HCT116 (cell line): Measurements from ENCODE around the gene SYNGR1. TPM values are rescaled to one million over a fixed set of nuclear protein-coding genes. Genes with fewer than 3 reads are reported as not detected.
A peak's percentile ranks its signal among the peaks of the same experiment; 100 is the strongest.

Experiments used
- ATAC-seq: fragments of 200-7000 bp; cut with Tn5 transposase; 2 replicates; pipeline ENCODE4 v1.9.1; 2020; ENCODE audit warnings: mild to moderate bottlenecking, moderate library complexity
- BruUV-seq: library from RNA; stranded (reverse); fragments of 400-500 nt; replicated peaks from 2 replicates; lab custom pipeline; 2021; lab: Mats Ljungman, UMichigan
- CTCF ChIA-PET: fragments of 300-600 bp; sonication (Branson Sonifier 250); formaldehyde crosslinking; loops from one replicate; lab custom pipeline; 2021; ENCODE audit warnings: antibody characterized with exemption; lab: Charles Lee
- POLR2A ChIA-PET: fragments of 300-600, 350-600 bp; sonication (Branson Sonifier 250); formaldehyde crosslinking; loops from one replicate; lab custom pipeline; 2021; ENCODE audit warnings: antibody characterized with exemption; lab: Charles Lee
- RAD21 ChIA-PET, 2 experiments: fragments of 300-600 bp; sonication (Branson Sonifier 250); formaldehyde crosslinking; loops; one replicate each; lab custom pipeline; 2023; ENCODE audit warnings: low total read pairs in 2 of 2; ENCODE audit not compliant: uncharacterized antibody in 2 of 2, unreplicated experiment in 2 of 2, low non-redundant PET in 1 of 2; lab: Charles Lee
- DNase-seq: peaks from one replicate; pipeline ENCODE4 v3.0.0-alpha.2; 2010; ENCODE audit warnings: low read depth, low spot score
- H2AFZ ChIP-seq: fragments of 200-600 bp; shearing (Covaris generic), sonication (generic); 2 replicates; pipeline ENCODE4 v1.6.1; 2017; ENCODE audit warnings: low read depth, mixed run types, mixed read lengths, antibody characterized with exemption, low read length; ENCODE audit not compliant: poor library complexity, severe bottlenecking
- H3K27ac ChIP-seq: 2 replicates; pipeline ENCODE4 v1.5.1; 2012; ENCODE audit warnings: low read depth, low read length
- H3K27me3 ChIP-seq: fragments of 200-600 bp; sonication (generic); 2 replicates; pipeline ENCODE4 v1.6.1; 2016; ENCODE audit warnings: mixed run types, low read length, mixed read lengths; ENCODE audit not compliant: insufficient read depth
- H3K36me3 ChIP-seq, 2 experiments: fragments of 200-500 bp in 1 of 2; fragments of 200-600 bp in 1 of 2; sonication (Bioruptor generic) in 1 of 2; sonication (generic) in 1 of 2; 2 replicates each; pipeline versions ENCODE4 v1.5.1 to v1.6.1; 2014 to 2016; ENCODE audit warnings: low read length in 2 of 2, inconsistent platforms in 1 of 2, mixed read lengths in 1 of 2, mixed run types in 1 of 2; ENCODE audit not compliant: insufficient read depth in 2 of 2, control insufficient read depth in 1 of 2
- H3K4me1 ChIP-seq, 2 experiments: fragments of 200-600 bp in 1 of 2; sonication (generic) in 1 of 2; 2 replicates each; pipeline versions ENCODE4 v1.5.1 to v1.6.1; 2012 to 2017; ENCODE audit warnings: low read length in 2 of 2, inconsistent platforms in 1 of 2, mild to moderate bottlenecking in 1 of 2, mixed read lengths in 1 of 2, mixed run types in 1 of 2, moderate library complexity in 1 of 2; ENCODE audit not compliant: insufficient read depth in 2 of 2, control insufficient read depth in 1 of 2
- H3K4me2 ChIP-seq: fragments of 200-600 bp; sonication (generic); 2 replicates; pipeline ENCODE4 v1.6.1; 2017; ENCODE audit warnings: mixed run types, low read length, mixed read lengths
- H3K4me3 ChIP-seq, 2 experiments: fragments of 200-600 bp in 1 of 2; sonication (generic) in 1 of 2; replicated peaks in 1 of 2; 2 replicates each; pipeline ENCODE4 v1.5.1; 2011 to 2016; ENCODE audit warnings: low read length in 2 of 2, control low read depth in 1 of 2, low read depth in 1 of 2, mild to moderate bottlenecking in 1 of 2, mixed read lengths in 1 of 2, mixed run types in 1 of 2
- H3K79me2 ChIP-seq: fragments of 200-600 bp; sonication (generic); 2 replicates; pipeline ENCODE4 v1.6.1; 2017; ENCODE audit warnings: mild to moderate bottlenecking, mixed run types, low read length, moderate library complexity, mixed read lengths; ENCODE audit not compliant: insufficient read depth
- H3K9ac ChIP-seq: fragments of 200-600 bp; sonication (generic); 2 replicates; pipeline ENCODE4 v1.6.1; 2016; ENCODE audit warnings: low read length, mixed read lengths
- H3K9me2 ChIP-seq: fragments of 200-600 bp; sonication (generic), shearing (Covaris generic); 2 replicates; pipeline ENCODE4 v1.6.1; 2017; ENCODE audit warnings: mixed run types, mild to moderate bottlenecking, moderate library complexity; ENCODE audit not compliant: insufficient read depth
- H3K9me3 ChIP-seq, 2 experiments: fragments of 200-500 bp in 1 of 2; fragments of 200-600 bp in 1 of 2; sonication (Bioruptor generic) in 1 of 2; sonication (generic) in 1 of 2; 2 replicates each; pipeline ENCODE4 v1.6.1; 2014 to 2017; ENCODE audit warnings: low read length in 2 of 2, mixed read lengths in 2 of 2, inconsistent platforms in 1 of 2, low read depth in 1 of 2, mild to moderate bottlenecking in 1 of 2, mixed run types in 1 of 2, moderate library complexity in 1 of 2; ENCODE audit not compliant: control insufficient read depth in 1 of 2, insufficient read depth in 1 of 2
- H4K20me1 ChIP-seq: fragments of 200-600 bp; sonication (generic), shearing (Covaris generic); 2 replicates; pipeline ENCODE4 v1.6.1; 2017; ENCODE audit warnings: mixed run types, mild to moderate bottlenecking, moderate library complexity; ENCODE audit not compliant: insufficient read depth
- CTCF ChIP-seq, 3 experiments: fragments of 200-600 bp in 1 of 3; sonication (generic) in 1 of 3; IDR thresholded peaks in 2 of 3; conservative IDR thresholded peaks in 1 of 3; 2 replicates each; pipeline ENCODE4 v1.5.1; 2012 to 2017; ENCODE audit warnings: low read depth in 2 of 3, low read length in 2 of 3, antibody characterized with exemption in 1 of 3, borderline replicate concordance in 1 of 3, control low read depth in 1 of 3, mild to moderate bottlenecking in 1 of 3, mixed read lengths in 1 of 3, mixed run types in 1 of 3, moderate library complexity in 1 of 3; ENCODE audit not compliant: insufficient read depth in 1 of 3
- EGR1 ChIP-seq: IDR thresholded peaks from 2 replicates; pipeline ENCODE4 v1.6.1; 2012; ENCODE audit warnings: low read depth
- ELF1 ChIP-seq: IDR thresholded peaks from 2 replicates; pipeline ENCODE4 v1.6.1; 2012; ENCODE audit warnings: low read depth, borderline replicate concordance
- EZH2phosphoT487 ChIP-seq: fragments of 200-600 bp; IDR thresholded peaks from 2 replicates; pipeline ENCODE4 v1.6.1; 2018; ENCODE audit warnings: antibody characterized with exemption, borderline replicate concordance
- JUND ChIP-seq: IDR thresholded peaks from 2 replicates; pipeline ENCODE4 v1.6.1; 2012
- MAX ChIP-seq: IDR thresholded peaks from 2 replicates; pipeline ENCODE4 v1.6.1; 2012
- POLR2A ChIP-seq: IDR thresholded peaks from 2 replicates; pipeline ENCODE4 v1.7.0; 2011; ENCODE audit warnings: borderline replicate concordance; ENCODE audit not compliant: insufficient read depth, insufficient read length; ENCODE audit errors: extremely low read depth
- POLR2AphosphoS5 ChIP-seq: IDR thresholded peaks from 2 replicates; pipeline ENCODE4 v1.6.1; 2011; ENCODE audit warnings: mild to moderate bottlenecking, low read depth, low read length, moderate library complexity
- RAD21 ChIP-seq: IDR thresholded peaks from 2 replicates; pipeline ENCODE4 v1.6.1; 2012; ENCODE audit warnings: low read depth, mild to moderate bottlenecking
- SP1 ChIP-seq: IDR thresholded peaks from 2 replicates; pipeline ENCODE4 v1.6.1; 2012; ENCODE audit warnings: low read depth
- YY1 ChIP-seq: IDR thresholded peaks from 2 replicates; pipeline ENCODE4 v1.6.1; 2011; ENCODE audit warnings: low read length, low read depth, moderate library complexity, mild to moderate bottlenecking; ENCODE audit not compliant: insufficient replicate concordance; ENCODE audit errors: extremely low read depth
- ZBTB33 ChIP-seq: IDR thresholded peaks from 2 replicates; pipeline ENCODE4 v1.6.1; 2011; ENCODE audit warnings: mild to moderate bottlenecking, low read length, moderate library complexity; ENCODE audit not compliant: insufficient replicate concordance; ENCODE audit errors: extremely low read depth
- ZNF274 ChIP-seq: fragments of 200-500 bp; sonication (Bioruptor generic); IDR thresholded peaks from 2 replicates; pipeline ENCODE4 v1.6.1; 2014; ENCODE audit warnings: mild to moderate bottlenecking, low read depth, low read length, inconsistent platforms
- intact Hi-C: fragments of 100-400 bp; cut with micrococcal nuclease; formaldehyde crosslinking; loops from 2 replicates; pipeline ENCODE4 v1.10.0; 2022
- total RNA-seq: library from RNA; stranded (reverse); gene quantifications from one replicate; pipeline ENCODE4 v1.2.1, GENCODE V29; 2021; ENCODE audit not compliant: unreplicated experiment

Gene SYNGR1
- total RNA-seq, 1 experiment from 2014 or later = 20.7 TPM

- no TSS peak for BruUV-seq
- POLR2A ChIA-PET = no interaction called here
- Histone ChIP-seq H3K36me3 (no peaks in the 10 kb centered on the region), H4K20me1 (no peaks in the 10 kb centered on the region), H3K9me2 (no peaks in the 10 kb centered on the region), H2AFZ (no peak overlapping the region), H3K9ac (0 out of 2 replicates have a peak overlapping the region, but pooled peaks have one; percentile 14), H3K9me3 (no peaks in the 10 kb centered on the region), H3K27ac (no peak overlapping the region), H3K27me3 (no peaks in the 10 kb centered on the region), H3K4me1 (peaks cover 18 to 36% of the 10 kb centered on the region in 2 experiments), H3K4me3 (no peak overlapping the region), H3K4me2 (no peak overlapping the region), H3K79me2 (no peaks in the 10 kb centered on the region)
- TF ChIP-seq EZH2phosphoT487 = no peak
- TF ChIP-seq RAD21 = no peak
- no peak for TF ChIP-seq ELF1
- no peak for TF ChIP-seq JUND
- TF ChIP-seq YY1 = no peak
- TF ChIP-seq ZBTB33 = no peak
- no peak for TF ChIP-seq POLR2A
- intact Hi-C loops = no loop called here
- DNase-seq (no peak), ATAC-seq (no peak)
- RAD21 ChIA-PET = no interaction called here
- CTCF ChIA-PET = no interaction called here
These were observed 15.1 kb downstream of the SYNGR1 start for GRCh38 chr22:39364714-39365491.

GRCh38 chr22:39365492-39365780, 15.6 kb downstream of the SYNGR1 start:
- H3K9me2 ChIP-seq = no peaks in the 10 kb centered on the region
- no peaks in the 10 kb centered on the region for H3K79me2 ChIP-seq
- POLR2A ChIA-PET = no interaction called here
- H4K20me1 ChIP-seq = no peaks in the 10 kb centered on the region
- H3K36me3 ChIP-seq = no peaks in the 10 kb centered on the region
- no peak overlapping the region for H3K27ac ChIP-seq
- H3K27me3 ChIP-seq = no peaks in the 10 kb centered on the region
- DNase-seq (no peak), ATAC-seq (no peak)
- BruUV-seq = no TSS peak
- no peak overlapping the region for H3K4me3 ChIP-seq
- no peaks in the 10 kb centered on the region for H3K9me3 ChIP-seq
- peaks cover 17 to 33% of the 10 kb centered on the region in 2 experiments for H3K4me1 ChIP-seq
- H2AFZ ChIP-seq = no peak overlapping the region
- no peak overlapping the region for H3K9ac ChIP-seq
- intact Hi-C loops = no loop called here
- CTCF ChIA-PET = no interaction called here
- H3K4me2 ChIP-seq = no peak overlapping the region
- RAD21 ChIA-PET = no interaction called here
- TF ChIP-seq ZBTB33 (no peak), MAX (no peak), SP1 (no peak), ZNF274 (no peak), YY1 (no peak), POLR2AphosphoS5 (no peak), EGR1 (no peak), CTCF (IDR thresholded peaks at IDR 0.05 in 2 of 3, conservative IDR thresholded peaks at IDR 0.05 in 1 of 3; ENCODE audit: borderline replicate concordance in 1 of 3, insufficient read depth in 1 of 3, low read depth in 2 of 3, low read length in 2 of 3) (no peak), ELF1 (no peak)
